Endodermal cell (in vitro differentiated cells): ENCODE data around the gene TMEM61. TPM values are rescaled to one million over a fixed set of nuclear protein-coding genes. Genes with fewer than 3 reads are reported as not detected.
A peak's percentile ranks its signal among the peaks of the same experiment; 100 is the strongest.

Experiments
- DNase-seq: peaks from one replicate; pipeline ENCODE4 v3.0.0-alpha.2; 2017
- H3K27ac ChIP-seq: 2 replicates; pipeline ENCODE4 v1.5.1; 2013; ENCODE audit warnings: mild to moderate bottlenecking, low read depth, low read length, moderate library complexity
- H3K27me3 ChIP-seq: 2 replicates; pipeline ENCODE4 v1.6.1; 2013; ENCODE audit warnings: mild to moderate bottlenecking, low read length, moderate library complexity; ENCODE audit not compliant: insufficient read depth, control insufficient read depth, poor library complexity, severe bottlenecking
- H3K36me3 ChIP-seq: 2 replicates; pipeline ENCODE4 v1.7.0; 2013; ENCODE audit warnings: mild to moderate bottlenecking, low read length, moderate library complexity; ENCODE audit not compliant: control insufficient read depth, insufficient read depth
- H3K4me1 ChIP-seq: one replicate; pipeline ENCODE4 v1.7.0; 2013; ENCODE audit warnings: low read length; ENCODE audit not compliant: control insufficient read depth, insufficient read depth
- H3K4me3 ChIP-seq: 2 replicates; pipeline ENCODE4 v1.5.1; 2013; ENCODE audit warnings: mild to moderate bottlenecking, low read length, moderate library complexity
- H3K9ac ChIP-seq: 2 replicates; pipeline ENCODE4 v1.6.1; 2013; ENCODE audit warnings: mild to moderate bottlenecking, low read length, moderate library complexity; ENCODE audit not compliant: poor library complexity, severe bottlenecking; ENCODE audit errors: extremely low read depth
- H3K9me3 ChIP-seq: 2 replicates; pipeline ENCODE4 v1.6.1; 2013; ENCODE audit warnings: mild to moderate bottlenecking, low read length, moderate library complexity; ENCODE audit not compliant: control insufficient read depth
- H3K27ac Mint-ChIP-seq: 2 replicates; pipeline ENCODE4 v1.8.0; 2020; ENCODE audit warnings: mixed read lengths
- H3K27me3 Mint-ChIP-seq: 2 replicates; pipeline ENCODE4 v1.8.0; 2021; ENCODE audit warnings: mild to moderate bottlenecking, mixed read lengths; ENCODE audit not compliant: insufficient read depth
- H3K36me3 Mint-ChIP-seq: 2 replicates; pipeline ENCODE4 v1.8.0; 2020; ENCODE audit warnings: low read depth, mixed read lengths
- H3K4me1 Mint-ChIP-seq: 2 replicates; pipeline ENCODE4 v1.8.0; 2020; ENCODE audit warnings: mixed read lengths
- H3K4me3 Mint-ChIP-seq: 2 replicates; pipeline ENCODE4 v1.8.0; 2020; ENCODE audit warnings: mild to moderate bottlenecking, moderate library complexity, mixed read lengths
- H3K9me3 Mint-ChIP-seq: 2 replicates; pipeline ENCODE4 v1.8.0; 2020; ENCODE audit warnings: mild to moderate bottlenecking, mixed read lengths
- WGBS, 2 experiments: methylation state at CpG; one replicate each; pipeline versions ENCODE4 v1.1.5 to v1.1.7; 2013; ENCODE audit warnings: missing lambda C conversion rate in 2 of 2, mixed read lengths in 1 of 2; ENCODE audit not compliant: insufficient coverage in 1 of 2, insufficient read length in 1 of 2; 5-methylcytosine and 5-hydroxymethylcytosine counted together
- total RNA-seq, 2 donors: library from RNA; stranded (reverse); fragmentation: NEBNext Ultra II Directional in 1 of 2; extraction: Animal tissue kit (Norgen Biotek cat#: 25700) in 1 of 2; gene quantifications; 2 replicates in 1 of 2; 3 replicates in 1 of 2; pipeline ENCODE4 v1.2.1, GENCODE V29; 2021
- TF ChIP-seq, protein P1 (sequence below): fragments of 200-600 bp; sonication (generic); conservative IDR thresholded peaks from 2 replicates; pipeline ENCODE4 v1.5.0; 2021; ENCODE audit warnings: antibody characterized with exemption, mild to moderate bottlenecking

TMEM61 gene
- total RNA-seq, 2 donors from 2014 or later: not detected

DNA sequence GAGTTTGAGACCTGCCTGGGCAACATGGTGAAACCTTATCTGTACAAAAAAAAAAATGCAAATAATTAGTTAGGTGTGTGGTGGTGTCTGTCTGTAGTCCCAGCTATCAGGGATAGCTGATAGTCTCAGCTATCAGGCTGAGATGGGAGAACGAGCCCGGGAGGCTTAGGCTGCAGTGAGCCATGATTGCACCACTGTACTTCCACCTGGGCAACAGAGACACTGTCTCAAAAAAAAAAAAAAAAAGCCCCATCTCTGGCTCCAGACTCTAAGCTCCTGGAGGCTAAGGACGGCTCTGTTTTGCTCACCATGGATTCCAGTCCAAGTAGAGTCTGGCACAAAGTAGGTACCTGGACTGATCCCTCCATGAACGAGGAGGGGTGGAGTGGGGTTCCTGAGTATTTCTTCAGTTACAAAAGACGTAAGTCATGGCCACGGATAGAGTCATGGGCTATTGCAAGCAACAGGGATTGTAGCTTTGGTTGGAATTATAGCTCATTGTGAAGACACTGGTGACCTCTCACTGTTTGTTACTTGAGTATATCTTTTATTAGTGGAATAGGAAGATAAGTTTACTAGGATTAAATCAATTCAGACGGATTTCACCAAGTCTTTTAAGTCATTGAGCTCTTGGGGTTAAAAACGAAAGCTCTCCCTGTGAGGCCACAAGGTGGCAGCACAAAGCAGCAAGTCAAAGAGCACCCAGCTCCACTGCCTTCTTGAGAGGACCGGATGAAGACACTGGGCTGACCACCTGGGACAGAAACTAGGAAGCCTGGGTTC, 35.6 kb upstream of the TMEM61 start:
- Histone ChIP-seq H3K27ac (no peak overlapping the region), H3K9me3 (no peaks in the 10 kb centered on the region), H3K9ac (no peak overlapping the region), H3K27me3 (no peaks in the 10 kb centered on the region), H3K4me1 (no peaks in the 10 kb centered on the region), H3K36me3 (no peaks in the 10 kb centered on the region), H3K4me3 (no peak overlapping the region)
- Mint-ChIP-seq H3K36me3 (peaks cover 2% of the 10 kb centered on the region), H3K4me1 (peaks cover 12% of the 10 kb centered on the region), H3K9me3 (peaks cover 8% of the 10 kb centered on the region), H3K4me3 (no peak overlapping the region), H3K27ac (no peak overlapping the region), H3K27me3 (peaks cover 2% of the 10 kb centered on the region)
- 57 to 65% methylated on average over 7 to 9 of the region's 9 CpGs for WGBS, 2 experiments
- DNase-seq: peak; percentile 89
- TF ChIP-seq, protein P1, sequence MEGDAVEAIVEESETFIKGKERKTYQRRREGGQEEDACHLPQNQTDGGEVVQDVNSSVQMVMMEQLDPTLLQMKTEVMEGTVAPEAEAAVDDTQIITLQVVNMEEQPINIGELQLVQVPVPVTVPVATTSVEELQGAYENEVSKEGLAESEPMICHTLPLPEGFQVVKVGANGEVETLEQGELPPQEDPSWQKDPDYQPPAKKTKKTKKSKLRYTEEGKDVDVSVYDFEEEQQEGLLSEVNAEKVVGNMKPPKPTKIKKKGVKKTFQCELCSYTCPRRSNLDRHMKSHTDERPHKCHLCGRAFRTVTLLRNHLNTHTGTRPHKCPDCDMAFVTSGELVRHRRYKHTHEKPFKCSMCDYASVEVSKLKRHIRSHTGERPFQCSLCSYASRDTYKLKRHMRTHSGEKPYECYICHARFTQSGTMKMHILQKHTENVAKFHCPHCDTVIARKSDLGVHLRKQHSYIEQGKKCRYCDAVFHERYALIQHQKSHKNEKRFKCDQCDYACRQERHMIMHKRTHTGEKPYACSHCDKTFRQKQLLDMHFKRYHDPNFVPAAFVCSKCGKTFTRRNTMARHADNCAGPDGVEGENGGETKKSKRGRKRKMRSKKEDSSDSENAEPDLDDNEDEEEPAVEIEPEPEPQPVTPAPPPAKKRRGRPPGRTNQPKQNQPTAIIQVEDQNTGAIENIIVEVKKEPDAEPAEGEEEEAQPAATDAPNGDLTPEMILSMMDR: peak; percentile 92

GRCh38 chr1:54945393-54945936, 35.0 kb upstream of the TMEM61 start:
- peaks cover 9% of the 10 kb centered on the region for H3K4me1 Mint-ChIP-seq
- Histone ChIP-seq H3K9me3 (no peaks in the 10 kb centered on the region), H3K4me3 (no peak overlapping the region), H3K27ac (no peak overlapping the region), H3K4me1 (no peaks in the 10 kb centered on the region), H3K9ac (no peak overlapping the region), H3K36me3 (no peaks in the 10 kb centered on the region), H3K27me3 (no peaks in the 10 kb centered on the region)
- H3K4me3 Mint-ChIP-seq: no peak overlapping the region
- WGBS, 2 experiments: 89 to 95% methylated on average over 4 to 6 of the region's 6 CpGs
- no peak overlapping the region for H3K27ac Mint-ChIP-seq
- peaks cover 2% of the 10 kb centered on the region for H3K27me3 Mint-ChIP-seq
- peaks cover 2% of the 10 kb centered on the region for H3K36me3 Mint-ChIP-seq
- DNase-seq: no peak
- peaks cover 8% of the 10 kb centered on the region for H3K9me3 Mint-ChIP-seq
- TF ChIP-seq, protein P1: no peak

GRCh38 chr1:54947540-54947939, 32.9 kb upstream of the TMEM61 start:
- Histone ChIP-seq H3K4me3 (no peak overlapping the region), H3K36me3 (no peaks in the 10 kb centered on the region), H3K9me3 (no peaks in the 10 kb centered on the region), H3K27ac (no peak overlapping the region), H3K4me1 (no peaks in the 10 kb centered on the region), H3K9ac (no peak overlapping the region), H3K27me3 (no peaks in the 10 kb centered on the region)
- no peak for DNase-seq
- Mint-ChIP-seq H3K36me3 (peaks cover 1% of the 10 kb centered on the region), H3K4me3 (no peak overlapping the region), H3K27ac (no peak overlapping the region), H3K27me3 (peaks cover 5% of the 10 kb centered on the region), H3K9me3 (peaks cover 5% of the 10 kb centered on the region), H3K4me1 (peaks cover 15% of the 10 kb centered on the region)
- TF ChIP-seq, protein P1: no peak
- WGBS, 2 experiments: 84 to 94% methylated on average over 4 to 5 of the region's 5 CpGs
